Measurements from ENCODE around the gene ELK4. TPM values are rescaled to one million over a fixed set of nuclear protein-coding genes. Genes with fewer than 3 reads are reported as not detected.

ELK4 gene
- total RNA-seq, 1 donor from 2014 or later, result 22.9 TPM

DNA sequence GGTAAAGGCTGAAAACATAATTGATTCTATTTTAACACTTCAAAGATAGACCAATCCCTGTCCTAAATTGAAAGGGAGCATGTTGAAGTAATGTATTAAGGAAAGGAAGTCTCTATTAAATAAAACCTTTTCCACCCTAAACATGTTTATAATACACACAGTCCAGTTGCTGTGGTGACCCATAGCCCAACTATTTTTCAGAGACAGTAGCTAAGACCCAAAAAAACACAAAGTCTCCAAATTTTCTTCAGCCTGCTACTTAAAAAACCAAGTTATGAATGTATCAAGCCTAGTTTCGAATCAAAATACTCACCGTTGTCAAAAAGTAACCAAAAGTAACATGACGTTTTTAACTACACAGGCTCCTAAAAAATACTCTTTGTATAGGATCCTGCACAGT lies 1.6 kb downstream of the ELK4 start:
- DNase-seq (ENCODE audit: low read depth, low spot score), result no peak

- DNase-seq (ENCODE audit: low read depth, low spot score), result no peak
These were observed 2.1 kb downstream of the ELK4 start for GRCh38 chr1:205629751-205630150.

DNA sequence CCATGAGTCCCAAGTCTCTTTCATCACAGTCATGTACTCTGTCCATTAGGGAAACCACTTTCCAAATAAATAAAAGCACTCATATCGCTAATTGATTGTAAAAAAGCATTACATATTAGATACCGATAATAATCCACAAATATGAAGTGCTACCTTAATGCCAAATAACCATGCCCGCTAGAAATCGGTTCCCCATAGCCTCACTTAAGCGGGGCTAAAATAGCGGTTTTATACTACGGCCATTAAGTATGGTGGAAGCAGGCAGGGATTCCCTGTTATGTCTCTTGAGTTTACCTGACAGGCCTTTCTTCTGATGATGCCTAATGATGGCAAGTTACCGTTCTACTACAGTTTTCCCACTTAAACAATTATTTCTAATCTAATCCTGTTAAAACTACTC lies 3.9 kb downstream of the ELK4 start:
- no peak for DNase-seq (ENCODE audit: low read depth, low spot score)

DNA sequence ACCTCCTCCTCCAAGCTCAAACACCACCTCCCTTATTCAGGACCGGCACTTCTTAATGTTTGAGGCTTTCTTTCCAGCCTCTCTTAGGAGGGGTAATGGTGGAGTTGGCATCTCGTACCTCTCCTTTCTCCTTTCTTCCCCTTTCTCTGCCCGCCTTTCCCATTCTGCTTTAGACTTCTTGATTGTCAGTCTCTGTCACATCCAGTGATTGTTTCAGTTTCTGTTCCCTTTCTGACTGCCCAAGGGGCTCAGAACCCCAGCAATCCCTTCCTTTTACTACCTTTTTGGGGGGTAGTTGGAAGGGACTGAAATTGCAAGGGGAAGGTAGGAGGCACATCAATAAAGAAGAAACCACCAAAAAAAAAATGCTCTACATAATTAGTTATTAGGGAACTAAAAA lies 5.6 kb downstream of the ELK4 start:
- DNase-seq (ENCODE audit: low read depth, low spot score), result no peak

- DNase-seq (ENCODE audit: low read depth, low spot score), result no peak
These were observed 8.2 kb downstream of the ELK4 start for GRCh38 chr1:205623646-205624045.

DNA sequence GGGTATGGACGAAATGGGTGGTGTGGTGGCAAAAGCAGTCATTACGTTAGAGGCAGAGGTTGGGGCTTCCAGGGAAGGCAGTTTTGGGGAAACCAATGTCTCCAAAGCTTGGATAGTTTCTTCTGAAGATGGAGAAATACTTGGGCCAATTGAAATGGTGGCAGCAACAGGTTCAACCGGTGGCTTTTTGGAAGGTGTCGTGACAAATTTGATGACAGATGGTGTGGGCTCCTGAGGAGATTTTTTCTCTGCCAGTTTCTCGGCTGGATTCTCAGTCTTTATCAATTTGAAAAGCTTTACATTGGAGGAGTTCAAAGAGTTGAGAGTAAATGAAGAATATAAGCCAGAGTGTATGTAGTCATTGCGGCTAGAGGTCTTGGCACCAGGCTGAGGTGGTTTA lies 11.5 kb downstream of the ELK4 start:
- no peak for DNase-seq (ENCODE audit: low read depth, low spot score)

DNA sequence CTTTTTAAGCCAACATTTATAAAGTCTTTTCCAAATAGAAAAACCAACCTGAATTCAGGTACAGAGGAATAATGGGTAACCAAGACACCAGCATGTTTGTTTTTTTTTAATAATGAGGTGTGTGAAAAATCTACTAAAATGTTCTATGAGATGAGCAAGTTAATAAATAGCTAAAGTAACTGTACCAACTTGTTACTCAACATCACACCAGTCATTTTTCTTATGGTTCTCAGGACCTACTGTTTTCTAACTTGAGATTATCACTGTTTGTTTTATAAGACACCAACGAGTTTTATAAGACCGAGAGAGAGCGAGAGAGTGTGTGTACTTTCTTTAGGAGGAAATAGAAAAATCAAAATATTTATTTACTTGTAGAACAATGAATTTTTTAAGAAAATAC lies 12.4 kb downstream of the ELK4 start:
- DNase-seq (ENCODE audit: low read depth, low spot score), result no peak

- DNase-seq (ENCODE audit: low read depth, low spot score), result no peak
These were observed 15.1 kb downstream of the ELK4 start for GRCh38 chr1:205616563-205617293.

DNA sequence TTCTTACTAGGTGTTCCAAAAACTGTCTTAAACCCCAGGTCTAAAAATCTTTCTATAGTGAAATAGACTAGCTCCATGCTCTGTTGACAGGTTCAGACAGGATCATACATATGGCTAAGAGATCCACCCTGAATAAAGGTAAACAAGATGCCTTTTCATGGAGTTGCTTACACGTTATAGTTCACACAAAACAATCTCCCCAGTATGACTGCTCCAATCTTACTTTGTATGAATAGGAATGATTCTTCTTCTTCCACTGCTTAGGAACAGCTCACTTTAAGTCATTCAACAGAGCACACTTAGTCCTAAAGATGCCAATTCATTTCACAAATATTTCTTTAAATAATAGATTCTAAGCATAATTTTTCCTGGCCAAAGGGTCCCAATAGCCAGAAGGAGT lies 16.0 kb downstream of the ELK4 start:
- DNase-seq (ENCODE audit: low read depth, low spot score), result no peak

- no peak for DNase-seq (ENCODE audit: low read depth, low spot score)
These were observed 17.9 kb downstream of the ELK4 start for GRCh38 chr1:205613854-205614412.

- no peak for DNase-seq (ENCODE audit: low read depth, low spot score)
These were observed 19.3 kb downstream of the ELK4 start for GRCh38 chr1:205612556-205612955.

GRCh38 chr1:205612104-205612503 lies 19.7 kb downstream of the ELK4 start:
- no peak for DNase-seq (ENCODE audit: low read depth, low spot score)

DNA sequence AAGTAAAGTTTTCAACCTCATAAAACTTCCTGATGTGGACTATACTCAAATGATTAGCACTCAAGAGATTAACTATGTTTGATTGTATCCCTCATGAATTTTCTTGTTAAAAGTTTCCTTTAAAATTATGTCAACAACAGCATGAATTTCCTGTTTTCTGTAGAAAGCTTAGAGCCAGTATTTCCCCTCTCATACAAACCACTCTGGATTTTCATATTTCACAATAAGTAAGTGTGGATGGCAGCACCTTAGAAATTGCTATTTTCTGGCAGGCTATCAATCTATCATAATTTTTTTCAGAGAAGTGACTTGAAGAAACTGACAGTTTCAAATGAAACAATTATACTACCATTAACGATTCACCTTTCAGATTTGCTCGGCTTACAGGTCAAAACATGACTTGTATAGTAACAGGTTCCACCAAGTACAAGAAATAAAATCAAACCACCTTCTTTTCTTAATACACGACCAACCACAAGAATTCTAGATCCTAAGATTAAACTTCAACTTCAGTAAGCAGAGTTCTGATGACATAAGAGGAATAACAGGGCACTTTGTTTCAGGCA lies 20.8 kb downstream of the ELK4 start:
- no peak for DNase-seq (ENCODE audit: low read depth, low spot score)

GRCh38 chr1:205610036-205610435 lies 21.8 kb downstream of the ELK4 start:
- no peak for DNase-seq (ENCODE audit: low read depth, low spot score)

GRCh38 chr1:205604825-205605505 lies 26.8 kb downstream of the ELK4 start:
- no peak for DNase-seq (ENCODE audit: low read depth, low spot score)

- no peak for DNase-seq (ENCODE audit: low read depth, low spot score)
These were observed 27.8 kb downstream of the ELK4 start for GRCh38 chr1:205604059-205604458.

DNA sequence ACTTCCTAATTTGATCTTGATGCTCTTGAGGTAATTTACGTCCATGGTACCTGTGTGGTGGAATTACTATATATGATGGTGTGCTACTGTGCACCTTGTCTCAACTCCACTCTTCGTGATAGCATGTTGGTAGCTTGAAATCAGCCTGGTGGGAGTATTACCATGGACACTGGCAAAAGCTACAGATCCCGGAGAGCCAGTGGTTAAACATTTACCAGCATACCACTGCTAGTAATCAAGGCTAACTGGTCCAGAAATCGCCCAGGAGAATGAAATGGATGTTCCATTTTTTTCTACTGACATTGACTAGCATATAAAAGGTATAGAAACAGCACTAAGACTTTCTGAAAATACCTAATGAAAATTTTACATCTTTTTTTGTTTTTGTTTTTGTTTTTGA lies 30.6 kb downstream of the ELK4 start:
- no peak for DNase-seq (ENCODE audit: low read depth, low spot score)

DNA sequence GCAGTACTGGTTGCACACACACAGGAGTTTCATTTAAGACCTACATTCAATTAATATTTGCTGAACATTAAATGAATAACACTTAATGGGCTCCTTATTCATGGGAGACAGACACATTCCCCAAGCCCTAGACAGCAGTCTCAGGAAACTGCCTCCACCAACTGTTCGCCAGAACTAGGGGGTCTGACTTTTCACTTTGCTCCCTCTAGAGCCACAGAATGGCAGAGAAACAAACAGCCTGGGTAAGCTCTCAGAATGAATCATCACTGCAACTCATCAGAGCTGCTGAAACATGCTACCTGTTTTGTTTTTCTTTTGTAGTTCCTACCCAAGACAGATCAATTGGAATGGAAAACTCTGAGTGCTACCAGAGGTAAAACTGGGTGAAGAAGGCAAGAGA lies 31.7 kb downstream of the ELK4 start:
- peak; percentile 75 for DNase-seq (ENCODE audit: low read depth, low spot score)

GRCh38 chr1:205599669-205600042 lies 32.2 kb downstream of the ELK4 start:
- DNase-seq (ENCODE audit: low read depth, low spot score), result no peak

- DNase-seq (ENCODE audit: low read depth, low spot score), result peak; percentile 100
These were observed 32.8 kb downstream of the ELK4 start for GRCh38 chr1:205598841-205599668.

GRCh38 chr1:205597691-205598314 lies 34.0 kb downstream of the ELK4 start:
- peak; percentile 79 for DNase-seq (ENCODE audit: low read depth, low spot score)
